ENCODE data around the gene NKD2. TPM values are rescaled to one million over a fixed set of nuclear protein-coding genes. Genes with fewer than 3 reads are reported as not detected.

The NKD2 gene
- total and polyA plus RNA-seq, 2 experiments from 2014 or later, result 1.4 to 9.1 TPM

- Histone ChIP-seq H4K20me1 (ENCODE audit: insufficient read depth, poor library complexity, severe bottlenecking) (no peaks in the 10 kb centered on the region), H3K36me3 (replicated peaks; ENCODE audit: insufficient read depth, low read depth) (no peaks in the 10 kb centered on the region), H3K9me3 (ENCODE audit: low read depth) (no peaks in the 10 kb centered on the region), H3K27ac (no peak overlapping the region), H3K4me2 (no peak overlapping the region), H3K27me3 (no peaks in the 10 kb centered on the region), H3K79me2 (no peaks in the 10 kb centered on the region), H3K4me3 (no peak overlapping the region), H3K9me2 (replicated peaks; ENCODE audit: insufficient read depth) (no peaks in the 10 kb centered on the region), H2AFZ (no peak overlapping the region), H3K4me1 (ENCODE audit: insufficient read depth) (peaks cover 5% of the 10 kb centered on the region)
- TF ChIP-seq EZH2phosphoT487 (IDR thresholded peaks at IDR 0.05; ENCODE audit: low read depth, severe bottlenecking, unreplicated experiment), result no peak
- TF ChIP-seq EZH2 (IDR thresholded peaks at IDR 0.05; ENCODE audit: borderline replicate concordance), result no peak
- TF ChIP-seq CTCF (IDR thresholded peaks at IDR 0.05; ENCODE audit: poor library complexity), result no peak
- DNase-seq (ENCODE audit: low spot score), result no peak
- 93% methylated on average over 16 of the region's 16 CpGs for WGBS (ENCODE audit: low lambda C conversion rate, missing lambda C conversion rate)
Measured at GRCh38 chr5:1032011-1032410, 23.4 kb downstream of the NKD2 start.

GRCh38 chr5:1032551-1033027 lies 24.0 kb downstream of the NKD2 start:
- no peak for TF ChIP-seq EZH2 (IDR thresholded peaks at IDR 0.05; ENCODE audit: borderline replicate concordance)
- TF ChIP-seq EZH2phosphoT487 (IDR thresholded peaks at IDR 0.05; ENCODE audit: low read depth, severe bottlenecking, unreplicated experiment), result no peak
- TF ChIP-seq CTCF (IDR thresholded peaks at IDR 0.05; ENCODE audit: poor library complexity), result no peak
- H3K27ac ChIP-seq, result no peak overlapping the region
- no peak overlapping the region for H3K4me2 ChIP-seq
- no peaks in the 10 kb centered on the region for H3K79me2 ChIP-seq
- WGBS (ENCODE audit: low lambda C conversion rate, missing lambda C conversion rate), result 95% methylated on average over 14 of the region's 14 CpGs
- no peaks in the 10 kb centered on the region for H3K9me3 ChIP-seq (ENCODE audit: low read depth)
- no peaks in the 10 kb centered on the region for H3K36me3 ChIP-seq (replicated peaks; ENCODE audit: insufficient read depth, low read depth)
- no peak overlapping the region for H2AFZ ChIP-seq
- H3K4me1 ChIP-seq (ENCODE audit: insufficient read depth), result peaks cover 5% of the 10 kb centered on the region
- H4K20me1 ChIP-seq (ENCODE audit: insufficient read depth, poor library complexity, severe bottlenecking), result no peaks in the 10 kb centered on the region
- H3K4me3 ChIP-seq, result no peak overlapping the region
- no peaks in the 10 kb centered on the region for H3K27me3 ChIP-seq
- no peak for DNase-seq (ENCODE audit: low spot score)
- no peaks in the 10 kb centered on the region for H3K9me2 ChIP-seq (replicated peaks; ENCODE audit: insufficient read depth)

GRCh38 chr5:1033178-1033577 lies 24.6 kb downstream of the NKD2 start:
- Histone ChIP-seq H3K4me1 (ENCODE audit: insufficient read depth) (peaks cover 5% of the 10 kb centered on the region), H3K4me2 (no peak overlapping the region), H2AFZ (no peak overlapping the region), H4K20me1 (ENCODE audit: insufficient read depth, poor library complexity, severe bottlenecking) (no peaks in the 10 kb centered on the region), H3K27ac (no peak overlapping the region), H3K36me3 (replicated peaks; ENCODE audit: insufficient read depth, low read depth) (no peaks in the 10 kb centered on the region), H3K79me2 (no peaks in the 10 kb centered on the region), H3K9me3 (ENCODE audit: low read depth) (no peaks in the 10 kb centered on the region), H3K27me3 (no peaks in the 10 kb centered on the region), H3K4me3 (no peak overlapping the region), H3K9me2 (replicated peaks; ENCODE audit: insufficient read depth) (no peaks in the 10 kb centered on the region)
- no peak for DNase-seq (ENCODE audit: low spot score)
- TF ChIP-seq EZH2 (IDR thresholded peaks at IDR 0.05; ENCODE audit: borderline replicate concordance), result no peak
- no peak for TF ChIP-seq CTCF (IDR thresholded peaks at IDR 0.05; ENCODE audit: poor library complexity)
- TF ChIP-seq EZH2phosphoT487 (IDR thresholded peaks at IDR 0.05; ENCODE audit: low read depth, severe bottlenecking, unreplicated experiment), result no peak
- WGBS (ENCODE audit: low lambda C conversion rate, missing lambda C conversion rate), result 97% methylated on average over 21 of the region's 26 CpGs
